ENCODE measurements around the gene ZNF672.

- TF ChIP-seq, protein P1, sequence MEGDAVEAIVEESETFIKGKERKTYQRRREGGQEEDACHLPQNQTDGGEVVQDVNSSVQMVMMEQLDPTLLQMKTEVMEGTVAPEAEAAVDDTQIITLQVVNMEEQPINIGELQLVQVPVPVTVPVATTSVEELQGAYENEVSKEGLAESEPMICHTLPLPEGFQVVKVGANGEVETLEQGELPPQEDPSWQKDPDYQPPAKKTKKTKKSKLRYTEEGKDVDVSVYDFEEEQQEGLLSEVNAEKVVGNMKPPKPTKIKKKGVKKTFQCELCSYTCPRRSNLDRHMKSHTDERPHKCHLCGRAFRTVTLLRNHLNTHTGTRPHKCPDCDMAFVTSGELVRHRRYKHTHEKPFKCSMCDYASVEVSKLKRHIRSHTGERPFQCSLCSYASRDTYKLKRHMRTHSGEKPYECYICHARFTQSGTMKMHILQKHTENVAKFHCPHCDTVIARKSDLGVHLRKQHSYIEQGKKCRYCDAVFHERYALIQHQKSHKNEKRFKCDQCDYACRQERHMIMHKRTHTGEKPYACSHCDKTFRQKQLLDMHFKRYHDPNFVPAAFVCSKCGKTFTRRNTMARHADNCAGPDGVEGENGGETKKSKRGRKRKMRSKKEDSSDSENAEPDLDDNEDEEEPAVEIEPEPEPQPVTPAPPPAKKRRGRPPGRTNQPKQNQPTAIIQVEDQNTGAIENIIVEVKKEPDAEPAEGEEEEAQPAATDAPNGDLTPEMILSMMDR (IDR thresholded peaks at IDR 0.05): no peak
- TF ChIP-seq POLR2A (IDR thresholded peaks at IDR 0.05) (no peak), POLR2AphosphoS5 (IDR thresholded peaks at IDR 0.05) (no peak)
Measured at GRCh38 chr1:248818505-248819374, 19.3 kb upstream of the ZNF672 start.
